Spleen (tissue), 13 donors: ENCODE data around the gene CUL5. TPM values are rescaled to one million over a fixed set of nuclear protein-coding genes. Genes with fewer than 3 reads are reported as not detected.

ENCODE experiments used
- DNase-seq: peaks from one replicate; pipeline ENCODE4 v3.0.0-alpha.2; 2020
- H3K27ac ChIP-seq, 8 donors: fragments of 200-600 bp; sonication (generic) in 7 of 8; 1 replicate in 4 of 8; 2 replicates in 4 of 8; pipeline versions ENCODE4 v1.5.0 to v1.8.0; 2016 to 2021; ENCODE audit warnings: inconsistent platforms in 4 of 8, mild to moderate bottlenecking in 4 of 8, moderate library complexity in 1 of 8
- H3K27me3 ChIP-seq, 7 donors: fragments of 200-600 bp; sonication (generic) in 6 of 7; replicated peaks in 1 of 7; 1 replicate in 4 of 7; 2 replicates in 3 of 7; pipeline versions ENCODE4 v1.5.0 to v1.8.0; 2016 to 2021; ENCODE audit warnings: inconsistent platforms in 3 of 7, mild to moderate bottlenecking in 1 of 7
- H3K36me3 ChIP-seq, 6 donors: fragments of 200-600 bp; sonication (generic) in 5 of 6; 1 replicate in 4 of 6; 2 replicates in 2 of 6; pipeline versions ENCODE4 v1.5.0 to v1.8.0; 2016 to 2021; ENCODE audit warnings: inconsistent platforms in 2 of 6
- H3K4me1 ChIP-seq, 6 donors: fragments of 200-600 bp; sonication (generic) in 5 of 6; 1 replicate in 3 of 6; 2 replicates in 3 of 6; pipeline versions ENCODE4 v1.5.0 to v1.8.0; 2016 to 2021; ENCODE audit warnings: inconsistent platforms in 3 of 6
- H3K4me3 ChIP-seq, 8 donors: fragments of 200-600 bp; sonication (generic) in 7 of 8; 1 replicate in 4 of 8; 2 replicates in 4 of 8; pipeline versions ENCODE4 v1.5.0 to v1.8.0; 2016 to 2021; ENCODE audit warnings: inconsistent platforms in 4 of 8, mild to moderate bottlenecking in 4 of 8, moderate library complexity in 2 of 8
- H3K9me3 ChIP-seq, 8 donors: fragments of 200-600 bp; sonication (generic) in 7 of 8; 1 replicate in 4 of 8; 2 replicates in 4 of 8; pipeline versions ENCODE4 v1.5.0 to v1.8.0; 2016 to 2021; ENCODE audit warnings: inconsistent platforms in 4 of 8
- POLR2A ChIP-seq, 3 donors: fragments of 450-650 bp; IDR thresholded peaks; one replicate each; pipeline ENCODE4 v1.5.1; 2017; ENCODE audit warnings: antibody characterized with exemption in 3 of 3, mild to moderate bottlenecking in 1 of 3
- POLR2AphosphoS5 ChIP-seq, 3 donors: sonication (generic); formaldehyde crosslinking; IDR thresholded peaks; one replicate each; pipeline ENCODE4 v1.5.1; 2017; ENCODE audit warnings: antibody characterized with exemption in 3 of 3
- WGBS, 5 donors: extraction: QIAGEN DNeasy Blood & Tissue Kit in 3 of 5; methylation state at CpG; one replicate each; pipeline versions ENCODE4 v1.1.5 to v1.1.7; 2013 to 2018; 5-methylcytosine and 5-hydroxymethylcytosine counted together
- intact Hi-C: fragments of 100-400 bp; cut with DNase I; formaldehyde crosslinking; loops from one replicate; pipeline ENCODE4 v1.15.0; 2023; ENCODE audit warnings: low total_unique reads
- long read RNA-seq, 2 donors: transcript quantifications; one replicate each; lab custom pipeline, GENCODE V29; 2026
- polyA plus RNA-seq, 3 donors: library from polyadenylated mRNA; stranded (reverse); fragments of 200-250 nt; gene quantifications; one replicate each; pipeline ENCODE4 v1.2.1, GENCODE V29; 2013
- total RNA-seq, 7 donors: library from RNA; depleted of rRNA in 3 of 7; stranded (reverse); fragments of >200 nt in 3 of 7; fragmentation: NEBNext Ultra II Directional in 4 of 7; extraction: Animal tissue kit (Norgen Biotek cat#: 25700) in 4 of 7; gene quantifications; one replicate each; pipeline versions ENCODE4 v1.1.0 to v1.2.1, GENCODE V29; 2016 to 2021
- TF ChIP-seq, protein P1 (sequence below), 11 experiments: fragments of 200-600 bp in 7 of 11; fragments of 450-650 bp in 4 of 11; sonication (generic) in 4 of 11; IDR thresholded peaks in 8 of 11; conservative IDR thresholded peaks in 3 of 11; 1 replicate in 7 of 11; 2 replicates in 4 of 11; pipeline versions ENCODE4 v1.4.0 to v1.8.0; 2016 to 2021; ENCODE audit warnings: antibody characterized with exemption in 11 of 11, inconsistent platforms in 4 of 11, mild to moderate bottlenecking in 1 of 11
- donor health status: healthy with polysubstance abuse.
- donor health status: DM: no; HTN: no; CAD: no; lungs with moderate emphysema.
- donor health status: DM: no; HTN: no; CAD: no.
- donor health status: Bipolar disorder and iron deficiency.
- donor health status: healthy.
- donor health status: DM: no; HTN: no; CAD: no.
- donor health status: DM: yes; HTN: yes; CAD: no.

The CUL5 gene
- total RNA-seq (10 to 100 TPM; 31.6 to 42.7 (median 38.3) TPM), polyA plus RNA-seq (1 to 10 TPM; 5.5 to 7.6 (median 6.6) TPM)
- long read RNA-seq, donor 1, full-length matches to known transcripts: 5 of 12 reads
- long read RNA-seq, donor 1, partial matches to known transcripts: 7 of 12 reads
- long read RNA-seq, donor 1, other reads (novel, unspliced or antisense): 0 of 12 reads
- long read RNA-seq, donor 2, full-length matches to known transcripts: 3 of 3 reads
- long read RNA-seq, donor 2, partial matches to known transcripts: 0 of 3 reads
- long read RNA-seq, donor 2, other reads (novel, unspliced or antisense): 0 of 3 reads

GRCh38 chr11:108008656-108009496 lies at the start of gene CUL5:
Gene CUL5 (plus strand): TSS chr11:108008898. CDS start chr11:108009349, 451 bp downstream.
- WGBS, 5 donors: 0 to 1% (median 1%) methylated on average over 32 to 72 of the region's 72 CpGs
- no peaks in the 10 kb centered on the region for H3K27me3 ChIP-seq
- peak; percentile 97 for DNase-seq

DNA sequence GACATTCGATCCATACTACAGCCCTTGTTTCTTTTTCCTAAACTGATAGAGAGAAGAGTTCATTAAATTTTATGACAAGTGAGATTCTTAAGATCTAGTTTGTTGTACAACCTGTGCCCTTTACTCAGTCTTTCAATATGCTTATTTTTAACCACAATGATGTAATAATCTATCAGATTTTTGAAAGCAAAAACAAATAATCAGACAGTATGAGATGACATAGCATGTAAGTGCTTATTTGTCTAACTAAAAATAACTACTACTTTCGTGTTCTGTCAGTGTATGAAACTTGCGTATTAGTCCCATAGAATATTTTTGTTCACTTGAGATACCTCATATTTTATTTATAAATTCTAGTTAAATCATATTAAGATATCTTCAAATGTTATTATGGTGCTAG lies 47.2 kb upstream of the CUL5 start:
- intact Hi-C loops: no loop called here
- H3K9me3 ChIP-seq: no peaks in the 10 kb centered on the region
- 82 to 92% (median 85%) methylated on average over 3 of the region's 3 CpGs for WGBS, 5 donors
- no peaks in the 10 kb centered on the region for H3K27me3 ChIP-seq
- DNase-seq: no peak
- no peaks in the 10 kb centered on the region for H3K36me3 ChIP-seq
- H3K27ac ChIP-seq: no peak overlapping the region
- H3K4me3 ChIP-seq: no peak overlapping the region
- no peak for TF ChIP-seq POLR2AphosphoS5 (IDR thresholded peaks at IDR 0.05)
- TF ChIP-seq, protein P1, sequence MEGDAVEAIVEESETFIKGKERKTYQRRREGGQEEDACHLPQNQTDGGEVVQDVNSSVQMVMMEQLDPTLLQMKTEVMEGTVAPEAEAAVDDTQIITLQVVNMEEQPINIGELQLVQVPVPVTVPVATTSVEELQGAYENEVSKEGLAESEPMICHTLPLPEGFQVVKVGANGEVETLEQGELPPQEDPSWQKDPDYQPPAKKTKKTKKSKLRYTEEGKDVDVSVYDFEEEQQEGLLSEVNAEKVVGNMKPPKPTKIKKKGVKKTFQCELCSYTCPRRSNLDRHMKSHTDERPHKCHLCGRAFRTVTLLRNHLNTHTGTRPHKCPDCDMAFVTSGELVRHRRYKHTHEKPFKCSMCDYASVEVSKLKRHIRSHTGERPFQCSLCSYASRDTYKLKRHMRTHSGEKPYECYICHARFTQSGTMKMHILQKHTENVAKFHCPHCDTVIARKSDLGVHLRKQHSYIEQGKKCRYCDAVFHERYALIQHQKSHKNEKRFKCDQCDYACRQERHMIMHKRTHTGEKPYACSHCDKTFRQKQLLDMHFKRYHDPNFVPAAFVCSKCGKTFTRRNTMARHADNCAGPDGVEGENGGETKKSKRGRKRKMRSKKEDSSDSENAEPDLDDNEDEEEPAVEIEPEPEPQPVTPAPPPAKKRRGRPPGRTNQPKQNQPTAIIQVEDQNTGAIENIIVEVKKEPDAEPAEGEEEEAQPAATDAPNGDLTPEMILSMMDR (IDR thresholded peaks at IDR 0.05 in 8 of 11, conservative IDR thresholded peaks at IDR 0.05 in 3 of 11): no peak
- no peak for TF ChIP-seq POLR2A (IDR thresholded peaks at IDR 0.05)
- H3K4me1 ChIP-seq: peaks cover 0 to 16% (median 0%) of the 10 kb centered on the region in 6 donors

More at GRCh38 chr11:108008656-108009496, at the start of gene CUL5:
- intact Hi-C loops: loop anchor here (10.0 kb wide), 1 partner anchor 646 kb away; no protein-coding TSS in a partner anchor
- TF ChIP-seq POLR2AphosphoS5 (IDR thresholded peaks at IDR 0.05): peak; percentile 92 to 95 (median 93)
- TF ChIP-seq, protein P1 (IDR thresholded peaks at IDR 0.05 in 8 of 11, conservative IDR thresholded peaks at IDR 0.05 in 3 of 11): peak; percentile 75 to 93 (median 89)
- peak in 1 of 3 donors; percentile 15 for TF ChIP-seq POLR2A (IDR thresholded peaks at IDR 0.05)
- Histone ChIP-seq H3K4me1 (peaks cover 35 to 56% (median 48%) of the 10 kb centered on the region in 6 donors), H3K4me3 (peak within 1 kb of the TSS; percentile 67 to 98 (median 94)), H3K36me3 (peaks cover 0 to 6% (median 0%) of the 10 kb centered on the region in 6 donors), H3K9me3 (no peaks in the 10 kb centered on the region), H3K27ac (peak within 1 kb of the TSS; percentile 95 to 98 (median 97))

- intact Hi-C loops: no loop called here
- TF ChIP-seq POLR2AphosphoS5 (IDR thresholded peaks at IDR 0.05) (no peak), POLR2A (IDR thresholded peaks at IDR 0.05) (no peak)
- TF ChIP-seq, protein P1 (IDR thresholded peaks at IDR 0.05 in 8 of 11, conservative IDR thresholded peaks at IDR 0.05 in 3 of 11): no peak
- WGBS, 5 donors: 77 to 95% (median 88%) methylated on average over 1 of the region's 1 CpG
Observed at GRCh38 chr11:107962181-107962580, 46.5 kb upstream of the CUL5 start.

More at GRCh38 chr11:107962181-107962580, 46.5 kb upstream of the CUL5 start:
- peaks cover 0 to 9% (median 0%) of the 10 kb centered on the region in 6 donors for H3K4me1 ChIP-seq
- no peak overlapping the region for H3K4me3 ChIP-seq
- H3K9me3 ChIP-seq: no peaks in the 10 kb centered on the region
- H3K36me3 ChIP-seq: no peaks in the 10 kb centered on the region
- no peak overlapping the region for H3K27ac ChIP-seq
- DNase-seq: no peak
- H3K27me3 ChIP-seq: no peaks in the 10 kb centered on the region
